SK-N-SH treated with all-trans-retinoic acid at 6 μM for 48 hours (cell line): ENCODE data around the gene PKIG.
"Not testable (repeated sequence)": the region's sequence is repeated elsewhere in the genome, so short reads cannot be mapped to it uniquely, and the experiment has no call there.

Experiments used
- ARNTL ChIP-seq: fragments of 450-650 bp; formaldehyde crosslinking; IDR thresholded peaks from 2 replicates; pipeline ENCODE4 v1.5.0; 2020; ENCODE audit warnings: low read depth, mild to moderate bottlenecking, moderate library complexity, borderline replicate concordance
- CREB5 ChIP-seq: fragments of 250-450 bp; sonication (Bioruptor Pico); IDR thresholded peaks from 2 replicates; pipeline ENCODE4 v1.5.1; 2020; ENCODE audit warnings: low read depth, mild to moderate bottlenecking, moderate library complexity
- ESRRG ChIP-seq: fragments of 250-450 bp; sonication (Bioruptor Pico); IDR thresholded peaks from 2 replicates; pipeline ENCODE4 v1.6.1; 2021; ENCODE audit warnings: mild to moderate bottlenecking
- PATZ1 ChIP-seq: fragments of 250-450 bp; sonication (Bioruptor Pico); IDR thresholded peaks from 2 replicates; pipeline ENCODE4 v1.8.0; 2020; ENCODE audit warnings: mild to moderate bottlenecking, moderate library complexity, borderline replicate concordance
- PPARA ChIP-seq: fragments of 250-450 bp; sonication (Bioruptor Pico); IDR thresholded peaks from 2 replicates; pipeline ENCODE4 v1.5.0; 2020; ENCODE audit warnings: mild to moderate bottlenecking, borderline replicate concordance
- TOX ChIP-seq: fragments of 250-450 bp; sonication (Bioruptor Pico); IDR thresholded peaks from 2 replicates; pipeline ENCODE4 v1.8.0; 2021; ENCODE audit warnings: mild to moderate bottlenecking, moderate library complexity, borderline replicate concordance
- ZC3H10 ChIP-seq: fragments of 250-450 bp; sonication (Bioruptor Pico); IDR thresholded peaks from 2 replicates; pipeline ENCODE4 v1.5.1; 2021; ENCODE audit warnings: mild to moderate bottlenecking, moderate library complexity
- ZNF565 ChIP-seq: fragments of 450-650 bp; formaldehyde crosslinking; conservative IDR thresholded peaks from 2 replicates; pipeline ENCODE4 v1.5.0; 2020; ENCODE audit warnings: low read depth, mild to moderate bottlenecking, moderate library complexity
- ZNF70 ChIP-seq: fragments of 450-650 bp; formaldehyde crosslinking; IDR thresholded peaks from 2 replicates; pipeline ENCODE4 v1.5.0; 2020; ENCODE audit warnings: mild to moderate bottlenecking, moderate library complexity
- ZNF8 ChIP-seq: fragments of 450-650 bp; formaldehyde crosslinking; IDR thresholded peaks from 2 replicates; pipeline ENCODE4 v1.5.0; 2020; ENCODE audit warnings: mild to moderate bottlenecking, moderate library complexity
- TF ChIP-seq, protein P1 (sequence below): fragments of 250-450 bp; sonication (Bioruptor Pico); IDR thresholded peaks from 2 replicates; pipeline ENCODE4 v1.8.0; 2021; ENCODE audit warnings: low read depth, mild to moderate bottlenecking, moderate library complexity, borderline replicate concordance

DNA sequence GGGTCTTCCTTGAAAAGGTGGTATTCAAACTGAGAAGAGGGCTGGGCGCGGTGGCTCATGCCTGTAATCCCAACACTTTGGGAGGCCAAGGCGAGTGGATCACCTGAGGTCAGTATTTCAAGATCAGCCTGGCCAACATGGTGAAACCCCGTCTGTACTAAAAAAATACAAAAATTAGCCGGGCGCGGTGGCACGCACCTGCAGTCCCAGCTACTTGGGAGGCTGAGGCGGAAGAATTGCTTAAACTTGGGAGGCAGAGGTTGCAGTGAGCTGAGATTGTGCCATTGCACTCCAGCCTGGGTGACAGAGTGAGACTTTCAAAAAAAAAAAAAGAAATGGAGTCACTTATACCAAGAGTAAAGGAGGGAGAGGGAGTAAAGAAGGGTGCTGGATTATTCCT lies 5.9 kb downstream of the PKIG start:
- not testable (repeated sequence) for TF ChIP-seq CREB5 (CRISPR knock-in tag); PPARA (CRISPR knock-in tag); ARNTL (CRISPR knock-in tag); ZNF565; PATZ1; ZNF8 (CRISPR knock-in tag); ESRRG (CRISPR knock-in tag); ZC3H10; TOX; ZNF70 (CRISPR knock-in tag)
- TF ChIP-seq, protein P1, sequence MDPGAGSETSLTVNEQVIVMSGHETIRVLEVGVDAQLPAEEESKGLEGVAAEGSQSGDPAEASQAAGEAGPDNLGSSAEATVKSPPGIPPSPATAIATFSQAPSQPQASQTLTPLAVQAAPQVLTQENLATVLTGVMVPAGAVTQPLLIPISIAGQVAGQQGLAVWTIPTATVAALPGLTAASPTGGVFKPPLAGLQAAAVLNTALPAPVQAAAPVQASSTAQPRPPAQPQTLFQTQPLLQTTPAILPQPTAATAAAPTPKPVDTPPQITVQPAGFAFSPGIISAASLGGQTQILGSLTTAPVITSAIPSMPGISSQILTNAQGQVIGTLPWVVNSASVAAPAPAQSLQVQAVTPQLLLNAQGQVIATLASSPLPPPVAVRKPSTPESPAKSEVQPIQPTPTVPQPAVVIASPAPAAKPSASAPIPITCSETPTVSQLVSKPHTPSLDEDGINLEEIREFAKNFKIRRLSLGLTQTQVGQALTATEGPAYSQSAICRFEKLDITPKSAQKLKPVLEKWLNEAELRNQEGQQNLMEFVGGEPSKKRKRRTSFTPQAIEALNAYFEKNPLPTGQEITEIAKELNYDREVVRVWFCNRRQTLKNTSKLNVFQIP (CRISPR knock-in tag), result not testable (repeated sequence)
